GM12891 (cell line): Measurements from ENCODE around the gene ZNF488.

Experiments used
- PAX5 ChIP-seq: IDR thresholded peaks from 2 replicates; pipeline ENCODE4 v1.6.1; 2011; ENCODE audit warnings: low read length, moderate library complexity, mild to moderate bottlenecking; ENCODE audit not compliant: insufficient read depth, severe bottlenecking
- POLR2A ChIP-seq: IDR thresholded peaks from 2 replicates; pipeline ENCODE4 v1.6.1; 2011; ENCODE audit warnings: low read depth, low read length, control low read depth
- POLR2AphosphoS5 ChIP-seq: IDR thresholded peaks from 2 replicates; pipeline ENCODE4 v1.6.1; 2011; ENCODE audit warnings: low read depth, low read length, control low read depth
- POU2F2 ChIP-seq: IDR thresholded peaks from 2 replicates; pipeline ENCODE4 v1.6.1; 2011; ENCODE audit warnings: low read depth, mild to moderate bottlenecking, control low read depth, low read length, moderate library complexity
- SPI1 ChIP-seq: IDR thresholded peaks from 2 replicates; pipeline ENCODE4 v1.6.1; 2011; ENCODE audit warnings: low read depth, low read length, control low read depth
- TAF1 ChIP-seq: IDR thresholded peaks from 2 replicates; pipeline ENCODE4 v1.6.1; 2011; ENCODE audit warnings: low read depth, low read length, control low read depth

DNA sequence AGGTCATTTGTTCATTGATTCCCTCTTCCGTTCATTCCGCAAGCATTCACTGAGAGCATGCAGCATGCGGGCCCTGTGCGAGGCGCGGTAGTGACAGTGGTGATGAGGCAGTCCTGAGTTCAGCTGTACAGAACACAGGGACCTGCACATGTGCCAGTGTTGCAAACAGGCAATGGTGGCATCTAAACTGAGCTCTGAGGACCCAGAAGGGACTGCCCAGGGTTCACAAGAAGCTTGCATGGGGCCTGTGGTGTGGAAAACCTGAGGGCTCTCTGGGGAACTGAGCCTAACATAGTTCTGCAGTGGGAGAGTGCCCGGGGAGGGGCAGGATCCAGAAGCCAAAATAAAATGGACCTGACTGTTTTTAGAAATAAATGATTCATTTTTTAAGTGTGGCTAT, 13.2 kb downstream of the ZNF488 start:
- TF ChIP-seq POLR2A, result no peak
- no peak for TF ChIP-seq POLR2AphosphoS5
- no peak for TF ChIP-seq TAF1
- TF ChIP-seq SPI1, result no peak
- TF ChIP-seq POU2F2, result no peak
- no peak for TF ChIP-seq PAX5
